ENCODE results near the gene OR2B2. TPM values are rescaled to one million over a fixed set of nuclear protein-coding genes. Genes with fewer than 3 reads are reported as not detected.

The OR2B2 gene
- total RNA-seq, 1 experiment from 2014 or later, result not detected

DNA sequence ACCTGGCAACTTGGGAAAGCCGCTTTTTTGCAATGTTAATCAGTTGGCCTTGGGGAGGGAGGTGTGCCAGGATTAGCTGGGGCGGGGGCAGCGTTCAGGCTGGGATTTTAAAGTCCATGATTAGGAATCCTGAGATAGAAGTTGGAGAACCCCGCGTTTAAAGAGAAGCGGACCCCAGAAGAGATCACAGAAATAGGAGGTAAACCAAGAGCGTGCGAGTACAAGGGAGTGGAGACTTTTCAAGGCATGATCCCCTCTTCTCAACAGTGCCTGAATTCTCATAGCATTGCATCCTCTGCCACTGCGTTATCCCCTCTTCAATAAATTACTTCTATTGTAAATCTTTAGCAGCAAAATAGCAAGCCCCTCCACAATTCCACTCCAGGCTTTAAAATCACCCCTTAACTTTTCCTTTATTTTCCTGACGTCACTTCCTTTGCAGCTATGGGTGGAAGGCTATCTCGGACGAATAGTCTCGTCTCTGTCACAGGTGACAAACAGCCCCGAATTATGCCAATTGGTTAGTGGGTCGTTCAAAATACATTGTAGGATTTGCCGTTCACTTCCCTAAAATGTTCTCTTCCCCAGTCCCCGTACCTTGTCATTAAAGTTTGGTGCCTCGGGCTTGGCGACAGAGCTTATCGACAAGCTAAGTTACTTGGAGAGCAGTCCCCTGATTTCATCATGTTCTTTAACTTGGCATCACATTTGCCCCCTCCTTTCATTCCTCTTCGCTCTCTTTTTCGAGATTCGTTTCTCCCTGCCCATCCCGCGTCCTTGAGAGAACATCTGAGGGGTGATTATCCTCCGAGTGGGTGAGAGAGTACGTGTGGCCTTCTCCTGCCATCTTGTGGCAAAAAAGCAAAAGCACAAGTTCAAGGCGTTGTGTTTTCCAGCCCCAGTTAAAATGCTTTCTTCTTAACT, 17.1 kb downstream of the OR2B2 start (continued):
- TF ChIP-seq ERG (CRISPR knock-in tag; IDR thresholded peaks at IDR 0.05), result peak; percentile 75; the same call in 1 of the 2 replicates
- TF ChIP-seq ESRRA (CRISPR knock-in tag; IDR thresholded peaks at IDR 0.05; ENCODE audit: borderline replicate concordance), result no peak
- peak; percentile 46; the same call in 1 of the 2 replicates for TF ChIP-seq ETV6 (CRISPR knock-in tag; IDR thresholded peaks at IDR 0.05)
- TF ChIP-seq ZNF671 (CRISPR knock-in tag; IDR thresholded peaks at IDR 0.05), result no peak
- 0 out of 2 replicates have a peak, but pooled peaks have one; percentile 51 for TF ChIP-seq PRRX2 (CRISPR knock-in tag; IDR thresholded peaks at IDR 0.05)
- no peak for TF ChIP-seq CREB1 (CRISPR knock-in tag; IDR thresholded peaks at IDR 0.05)

GRCh38 chr6:27893836-27894807, 18.1 kb downstream of the OR2B2 start:
- Mint-ChIP-seq H3K9me3 (no peaks in the 10 kb centered on the region), H3K27ac (no peak overlapping the region; the same call in none of the 2 replicates), H3K4me1 (peaks cover 43% of the 10 kb centered on the region), H3K36me3 (peaks cover 8% of the 10 kb centered on the region), H3K27me3 (ENCODE audit: low read depth) (no peaks in the 10 kb centered on the region; the same call in 1 of the 2 replicates), H3K4me3 (no peak overlapping the region)
- peak; percentile 68 for DNase-seq (ENCODE audit: low spot score)
- ChIA-PET CTCF (interaction anchor here (0.9 to 2.2 kb wide), 9 partner anchors 22 to 223 kb away, joined by 3 to 8 read pairs (median 5); a partner anchor contains a TSS), POLR2A (interaction anchor here (0.6 to 6.6 kb wide), 36 partner anchors 11 to 1873 kb away, joined by 3 to 817 read pairs (median 13); partner anchors contain the start of genes ZSCAN26 and ZSCAN31)
- ATAC-seq, result no peak
- TF ChIP-seq, protein P1, sequence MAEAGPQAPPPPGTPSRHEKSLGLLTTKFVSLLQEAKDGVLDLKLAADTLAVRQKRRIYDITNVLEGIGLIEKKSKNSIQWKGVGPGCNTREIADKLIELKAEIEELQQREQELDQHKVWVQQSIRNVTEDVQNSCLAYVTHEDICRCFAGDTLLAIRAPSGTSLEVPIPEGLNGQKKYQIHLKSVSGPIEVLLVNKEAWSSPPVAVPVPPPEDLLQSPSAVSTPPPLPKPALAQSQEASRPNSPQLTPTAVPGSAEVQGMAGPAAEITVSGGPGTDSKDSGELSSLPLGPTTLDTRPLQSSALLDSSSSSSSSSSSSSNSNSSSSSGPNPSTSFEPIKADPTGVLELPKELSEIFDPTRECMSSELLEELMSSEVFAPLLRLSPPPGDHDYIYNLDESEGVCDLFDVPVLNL (CRISPR knock-in tag; IDR thresholded peaks at IDR 0.05; ENCODE audit: borderline replicate concordance, low read depth), result peak; percentile 95
- peak; percentile 58 for TF ChIP-seq EMX1 (CRISPR knock-in tag; IDR thresholded peaks at IDR 0.05)
- TF ChIP-seq JUN (CRISPR knock-in tag; IDR thresholded peaks at IDR 0.05), result 0 out of 2 replicates have a peak, but pooled peaks have one; percentile 49
- no peak for TF ChIP-seq ZNF396 (CRISPR knock-in tag; IDR thresholded peaks at IDR 0.05; ENCODE audit: borderline replicate concordance)
- TF ChIP-seq ZNF532 (CRISPR knock-in tag; IDR thresholded peaks at IDR 0.05; ENCODE audit: borderline replicate concordance), result peak; percentile 21; the same call in 1 of the 2 replicates
- no peak for TF ChIP-seq NR2C2 (CRISPR knock-in tag; IDR thresholded peaks at IDR 0.05)
- TF ChIP-seq, protein P2, sequence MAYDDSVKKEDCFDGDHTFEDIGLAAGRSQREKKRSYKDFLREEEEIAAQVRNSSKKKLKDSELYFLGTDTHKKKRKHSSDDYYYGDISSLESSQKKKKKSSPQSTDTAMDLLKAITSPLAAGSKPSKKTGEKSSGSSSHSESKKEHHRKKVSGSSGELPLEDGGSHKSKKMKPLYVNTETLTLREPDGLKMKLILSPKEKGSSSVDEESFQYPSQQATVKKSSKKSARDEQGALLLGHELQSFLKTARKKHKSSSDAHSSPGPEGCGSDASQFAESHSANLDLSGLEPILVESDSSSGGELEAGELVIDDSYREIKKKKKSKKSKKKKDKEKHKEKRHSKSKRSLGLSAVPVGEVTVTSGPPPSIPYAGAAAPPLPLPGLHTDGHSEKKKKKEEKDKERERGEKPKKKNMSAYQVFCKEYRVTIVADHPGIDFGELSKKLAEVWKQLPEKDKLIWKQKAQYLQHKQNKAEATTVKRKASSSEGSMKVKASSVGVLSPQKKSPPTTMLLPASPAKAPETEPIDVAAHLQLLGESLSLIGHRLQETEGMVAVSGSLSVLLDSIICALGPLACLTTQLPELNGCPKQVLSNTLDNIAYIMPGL (CRISPR knock-in tag; IDR thresholded peaks at IDR 0.05), result 0 out of 2 replicates have a peak, but pooled peaks have one; percentile 23
- TF ChIP-seq ZBTB21 (CRISPR knock-in tag; IDR thresholded peaks at IDR 0.05; ENCODE audit: borderline replicate concordance), result no peak
- peak; percentile 13; the same call in 1 of the 2 replicates for TF ChIP-seq SMAD4 (CRISPR knock-in tag; IDR thresholded peaks at IDR 0.05)
- peak; percentile 38; the same call in 1 of the 2 replicates for TF ChIP-seq ZNF281 (CRISPR knock-in tag; IDR thresholded peaks at IDR 0.05)
- 0 out of 2 replicates have a peak, but pooled peaks have one; percentile 55 for TF ChIP-seq KAT7 (CRISPR knock-in tag; IDR thresholded peaks at IDR 0.05; ENCODE audit: borderline replicate concordance)
- 0 out of 2 replicates have a peak, but pooled peaks have one; percentile 6 for TF ChIP-seq SMAD3 (CRISPR knock-in tag; IDR thresholded peaks at IDR 0.05; ENCODE audit: borderline replicate concordance)
- peak; percentile 70; the same call in 1 of the 2 replicates for TF ChIP-seq NFATC4 (CRISPR knock-in tag; IDR thresholded peaks at IDR 0.05)
- TF ChIP-seq TEAD4 (CRISPR knock-in tag; IDR thresholded peaks at IDR 0.05), result no peak
- TF ChIP-seq CBFB (CRISPR knock-in tag; IDR thresholded peaks at IDR 0.05; ENCODE audit: low read depth), result no peak

Measured in WTC11 (cell line).